ENCODE results near the gene PRDM5. TPM values are rescaled to one million over a fixed set of nuclear protein-coding genes. Genes with fewer than 3 reads are reported as not detected.

PRDM5 gene
- total and polyA plus RNA-seq, 7 donors, result 0.56 to 3.4 (median 2.2) TPM

GRCh38 chr4:120685756-120686278 lies 236.7 kb downstream of the PRDM5 start:
- H3K4me3 ChIP-seq, result no peak overlapping the region
- DNase-seq (no peak), ATAC-seq (no peak)
- H3K9me3 ChIP-seq, result no peaks in the 10 kb centered on the region
- 92 to 98% (median 95%) methylated on average over 2 of the region's 2 CpGs for WGBS, 3 donors
- H3K4me1 ChIP-seq, result no peaks in the 10 kb centered on the region
- no peak for TF ChIP-seq CTCF (IDR thresholded peaks at IDR 0.05)
- H3K27ac ChIP-seq, result no peak overlapping the region
- intact Hi-C loops (cut with DNase I), result no loop called here
- H3K36me3 ChIP-seq (ENCODE audit: insufficient read depth in 1 of 2, low read depth in 1 of 2), result no peaks in the 10 kb centered on the region
- H3K27me3 ChIP-seq (ENCODE audit: insufficient read depth in 3 of 3, low read length in 2 of 3), result no peaks in the 10 kb centered on the region

- no peak for ATAC-seq
- H3K4me3 ChIP-seq, result no peak overlapping the region
- no peaks in the 10 kb centered on the region for H3K4me1 ChIP-seq
- no peaks in the 10 kb centered on the region for H3K27me3 ChIP-seq (ENCODE audit: insufficient read depth in 3 of 3, low read length in 2 of 3)
- H3K9me3 ChIP-seq, result no peaks in the 10 kb centered on the region
- TF ChIP-seq CTCF (IDR thresholded peaks at IDR 0.05), result no peak
- 48 to 55% (median 50%) methylated on average over 6 of the region's 6 CpGs for WGBS, 3 donors
- no peaks in the 10 kb centered on the region for H3K36me3 ChIP-seq (ENCODE audit: insufficient read depth in 1 of 2, low read depth in 1 of 2)
- intact Hi-C loops (cut with DNase I), result no loop called here
- no peak for DNase-seq
- H3K27ac ChIP-seq, result no peak overlapping the region
Measured at GRCh38 chr4:120683897-120684540, 238.5 kb downstream of the PRDM5 start.

GRCh38 chr4:120682981-120683380 lies 239.5 kb downstream of the PRDM5 start:
- ATAC-seq (no peak), DNase-seq (no peak)
- Histone ChIP-seq H3K9me3 (no peaks in the 10 kb centered on the region), H3K36me3 (ENCODE audit: insufficient read depth in 1 of 2, low read depth in 1 of 2) (no peaks in the 10 kb centered on the region), H3K4me3 (no peak overlapping the region), H3K27me3 (ENCODE audit: insufficient read depth in 3 of 3, low read length in 2 of 3) (no peaks in the 10 kb centered on the region), H3K27ac (no peak overlapping the region), H3K4me1 (no peaks in the 10 kb centered on the region)
- 77 to 79% (median 79%) methylated on average over 3 of the region's 3 CpGs for WGBS, 3 donors
- intact Hi-C loops (cut with DNase I), result no loop called here
- TF ChIP-seq CTCF (IDR thresholded peaks at IDR 0.05), result no peak

- Histone ChIP-seq H3K9me3 (no peaks in the 10 kb centered on the region), H3K4me1 (no peaks in the 10 kb centered on the region), H3K4me3 (no peak overlapping the region), H3K27ac (no peak overlapping the region), H3K36me3 (ENCODE audit: insufficient read depth in 1 of 2, low read depth in 1 of 2) (no peaks in the 10 kb centered on the region), H3K27me3 (ENCODE audit: insufficient read depth in 3 of 3, low read length in 2 of 3) (no peaks in the 10 kb centered on the region)
- 72 to 94% (median 91%) methylated on average over 3 of the region's 3 CpGs for WGBS, 3 donors
- DNase-seq (no peak), ATAC-seq (no peak)
- intact Hi-C loops (cut with DNase I), result no loop called here
- no peak for TF ChIP-seq CTCF (IDR thresholded peaks at IDR 0.05)
Measured at GRCh38 chr4:120680647-120681228, 241.8 kb downstream of the PRDM5 start.
